ENCODE measurements around the gene ZFP36L2.

- no peak for TF ChIP-seq EZH2 (IDR thresholded peaks at IDR 0.05; ENCODE audit: low read depth)
- TF ChIP-seq, protein P1, sequence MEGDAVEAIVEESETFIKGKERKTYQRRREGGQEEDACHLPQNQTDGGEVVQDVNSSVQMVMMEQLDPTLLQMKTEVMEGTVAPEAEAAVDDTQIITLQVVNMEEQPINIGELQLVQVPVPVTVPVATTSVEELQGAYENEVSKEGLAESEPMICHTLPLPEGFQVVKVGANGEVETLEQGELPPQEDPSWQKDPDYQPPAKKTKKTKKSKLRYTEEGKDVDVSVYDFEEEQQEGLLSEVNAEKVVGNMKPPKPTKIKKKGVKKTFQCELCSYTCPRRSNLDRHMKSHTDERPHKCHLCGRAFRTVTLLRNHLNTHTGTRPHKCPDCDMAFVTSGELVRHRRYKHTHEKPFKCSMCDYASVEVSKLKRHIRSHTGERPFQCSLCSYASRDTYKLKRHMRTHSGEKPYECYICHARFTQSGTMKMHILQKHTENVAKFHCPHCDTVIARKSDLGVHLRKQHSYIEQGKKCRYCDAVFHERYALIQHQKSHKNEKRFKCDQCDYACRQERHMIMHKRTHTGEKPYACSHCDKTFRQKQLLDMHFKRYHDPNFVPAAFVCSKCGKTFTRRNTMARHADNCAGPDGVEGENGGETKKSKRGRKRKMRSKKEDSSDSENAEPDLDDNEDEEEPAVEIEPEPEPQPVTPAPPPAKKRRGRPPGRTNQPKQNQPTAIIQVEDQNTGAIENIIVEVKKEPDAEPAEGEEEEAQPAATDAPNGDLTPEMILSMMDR (conservative IDR thresholded peaks at IDR 0.05): no peak
Observed at GRCh38 chr2:43230951-43231827, 4.8 kb upstream of the ZFP36L2 start.
